PC-9 (cell line): ENCODE results near the gene IGSF8. TPM values are rescaled to one million over a fixed set of nuclear protein-coding genes. Genes with fewer than 3 reads are reported as not detected.

Experiments used
- BruUV-seq: library from RNA; stranded (reverse); fragments of 400-500 nt; replicated peaks from 2 replicates; lab custom pipeline; 2021; lab: Mats Ljungman, UMichigan
- CTCF ChIA-PET: fragments of 300-600 bp; sonication (Branson Sonifier 250); formaldehyde crosslinking; loops from one replicate; lab custom pipeline; 2022; ENCODE audit warnings: antibody characterized with exemption; lab: Charles Lee
- POLR2A ChIA-PET: fragments of 300-600 bp; sonication (Branson Sonifier 250); formaldehyde crosslinking; loops from one replicate; lab custom pipeline; 2022; ENCODE audit warnings: antibody characterized with exemption; ENCODE audit not compliant: unreplicated experiment; lab: Charles Lee
- DNase-seq, 2 experiments: peaks; one replicate each; pipeline versions ENCODE4 v3.0.0 to v3.0.0-alpha.2; 2015 to 2022; ENCODE audit warnings: mixed read lengths in 1 of 2
- H2AFZ ChIP-seq: fragments of 200-600 bp; sonication (generic); 2 replicates; pipeline ENCODE4 v1.8.1; 2017; ENCODE audit warnings: antibody characterized with exemption
- H3F3A ChIP-seq: fragments of 200-600 bp; sonication (generic); 2 replicates; pipeline ENCODE4 v1.8.1; 2017; ENCODE audit warnings: antibody characterized with exemption, mild to moderate bottlenecking, low read depth; ENCODE audit not compliant: insufficient read depth
- H3K27ac ChIP-seq: fragments of 200-600 bp; sonication (generic); 2 replicates; pipeline ENCODE4 v1.6.1; 2016; ENCODE audit warnings: mixed run types
- H3K27me3 ChIP-seq: fragments of 200-600 bp; sonication (generic); 2 replicates; pipeline ENCODE4 v1.6.1; 2016; ENCODE audit warnings: low read depth, mixed run types; ENCODE audit not compliant: insufficient read depth
- H3K36me3 ChIP-seq: fragments of 200-600 bp; sonication (generic); 2 replicates; pipeline ENCODE4 v1.6.1; 2016; ENCODE audit warnings: low read depth, mixed run types
- H3K4me1 ChIP-seq: fragments of 200-600 bp; sonication (generic); replicated peaks from 2 replicates; pipeline ENCODE4 v1.6.1; 2016; ENCODE audit warnings: mixed run types; ENCODE audit not compliant: insufficient read depth
- H3K4me2 ChIP-seq: fragments of 200-600 bp; sonication (generic); 2 replicates; pipeline ENCODE4 v1.6.1; 2017; ENCODE audit warnings: mixed run types
- H3K4me3 ChIP-seq: fragments of 200-600 bp; sonication (generic); 2 replicates; pipeline ENCODE4 v1.6.1; 2016; ENCODE audit warnings: mixed run types
- H3K79me2 ChIP-seq: fragments of 200-600 bp; sonication (generic); 2 replicates; pipeline ENCODE4 v1.6.1; 2017; ENCODE audit warnings: low read depth, mixed run types
- H3K9me2 ChIP-seq: fragments of 200-600 bp; sonication (generic); 2 replicates; pipeline ENCODE4 v1.8.1; 2017; ENCODE audit warnings: mild to moderate bottlenecking; ENCODE audit not compliant: insufficient read depth
- H3K9me3 ChIP-seq: fragments of 200-600 bp; sonication (generic); 2 replicates; pipeline ENCODE4 v1.8.1; 2016; ENCODE audit warnings: low read depth; ENCODE audit not compliant: insufficient read depth
- H4K20me1 ChIP-seq: fragments of 200-600 bp; sonication (generic); 2 replicates; pipeline ENCODE4 v1.8.1; 2017; ENCODE audit not compliant: insufficient read depth
- CTCF ChIP-seq: fragments of 200-600 bp; sonication (generic); conservative IDR thresholded peaks from 2 replicates; pipeline ENCODE4 v1.6.1; 2017; ENCODE audit warnings: mixed run types, antibody characterized with exemption, mild to moderate bottlenecking, moderate library complexity
- EZH2 ChIP-seq: fragments of 200-600 bp; sonication (generic); IDR thresholded peaks from 2 replicates; pipeline ENCODE4 v1.8.0; 2017; ENCODE audit warnings: antibody characterized with exemption, low read depth
- intact Hi-C: fragments of 100-400 bp; cut with micrococcal nuclease; formaldehyde crosslinking; loops from one replicate; pipeline ENCODE4 v1.10.0; 2022; ENCODE audit not compliant: unreplicated experiment
- total RNA-seq: library from RNA; stranded (reverse); gene quantifications from 2 replicates; pipeline ENCODE4 v1.2.3, GENCODE V29; 2021

IGSF8 gene
- total RNA-seq, 1 experiment from 2014 or later: 27.4 TPM

GRCh38 chr1:160087118-160087662 lies 11.2 kb downstream of the IGSF8 start:
- Histone ChIP-seq H3K27ac (no peak overlapping the region), H3K79me2 (no peaks in the 10 kb centered on the region), H3K36me3 (no peaks in the 10 kb centered on the region), H3K4me2 (no peak overlapping the region), H3K4me3 (no peak overlapping the region), H3K9me2 (no peaks in the 10 kb centered on the region), H3K27me3 (peaks cover 11% of the 10 kb centered on the region), H4K20me1 (no peaks in the 10 kb centered on the region), H2AFZ (no peak overlapping the region), H3K4me1 (no peaks in the 10 kb centered on the region), H3K9me3 (no peaks in the 10 kb centered on the region), H3F3A (no peaks in the 10 kb centered on the region)
- intact Hi-C loops: loop anchor here (10.0 kb wide), 1 partner anchor 518 kb away; no protein-coding TSS in a partner anchor
- POLR2A ChIA-PET: no interaction called here
- no peak for DNase-seq
- CTCF ChIA-PET: interaction anchor here (0.6 to 0.7 kb wide), 2 partner anchors 148 to 154 kb away, joined by 3 to 4 read pairs; no protein-coding TSS in a partner anchor
- no TSS peak for BruUV-seq
- no peak for TF ChIP-seq CTCF
- TF ChIP-seq EZH2: no peak

DNA sequence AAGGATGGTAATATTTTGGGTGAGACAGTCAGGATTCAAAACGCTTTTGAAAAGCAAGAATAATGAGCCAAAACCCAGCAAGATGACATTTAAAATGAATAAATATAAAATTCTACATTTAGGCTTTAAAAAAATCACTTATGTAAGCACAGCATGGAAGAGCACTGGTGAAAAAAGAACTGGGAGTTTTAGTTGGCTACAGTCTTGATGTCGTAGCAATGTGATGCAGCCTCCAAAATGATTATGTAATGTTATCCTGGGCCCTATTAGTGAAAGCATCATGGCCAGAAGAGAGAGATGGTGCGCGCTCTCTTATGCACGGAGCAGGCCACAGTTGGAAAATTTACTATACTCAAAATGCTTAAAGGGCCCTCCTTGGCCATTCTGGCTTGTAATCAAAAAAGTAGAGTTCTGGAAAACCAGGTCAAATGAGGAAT lies 11.9 kb downstream of the IGSF8 start:
- Histone ChIP-seq H3K9me3 (no peaks in the 10 kb centered on the region), H4K20me1 (no peaks in the 10 kb centered on the region), H3F3A (no peaks in the 10 kb centered on the region), H3K36me3 (no peaks in the 10 kb centered on the region), H3K79me2 (no peaks in the 10 kb centered on the region), H3K4me3 (no peak overlapping the region), H3K27me3 (peaks cover 15% of the 10 kb centered on the region), H3K27ac (no peak overlapping the region), H2AFZ (no peak overlapping the region), H3K4me2 (no peak overlapping the region), H3K9me2 (no peaks in the 10 kb centered on the region), H3K4me1 (no peaks in the 10 kb centered on the region)
- TF ChIP-seq EZH2 (no peak), CTCF (no peak)
- BruUV-seq: no TSS peak
- no peak for DNase-seq
- ChIA-PET POLR2A (no interaction called here), CTCF (interaction anchor here (0.6 to 1.3 kb wide), 4 partner anchors 33 to 205 kb away, joined by 3 to 4 read pairs (median 3); no protein-coding TSS in a partner anchor)
- intact Hi-C loops: loop anchor here (10.0 kb wide), 1 partner anchor 518 kb away; no protein-coding TSS in a partner anchor

GRCh38 chr1:160085686-160086455 lies 12.5 kb downstream of the IGSF8 start:
- ChIA-PET CTCF (interaction anchor here (0.6 to 1.3 kb wide), 5 partner anchors 32 to 205 kb away, joined by 3 to 7 read pairs (median 4); no protein-coding TSS in a partner anchor), POLR2A (no interaction called here)
- H3K4me1 ChIP-seq: no peaks in the 10 kb centered on the region
- peaks cover 20% of the 10 kb centered on the region for H3K27me3 ChIP-seq
- H3K9me3 ChIP-seq: no peaks in the 10 kb centered on the region
- TF ChIP-seq EZH2 (no peak), CTCF (peak; percentile 83)
- no peaks in the 10 kb centered on the region for H3F3A ChIP-seq
- BruUV-seq: no TSS peak
- H3K4me3 ChIP-seq: no peak overlapping the region
- no peak overlapping the region for H3K27ac ChIP-seq
- no peaks in the 10 kb centered on the region for H3K36me3 ChIP-seq
- intact Hi-C loops: loop anchor here (1.0 to 10.0 kb wide), 2 partner anchors 205 to 519 kb away; no protein-coding TSS in a partner anchor
- no peaks in the 10 kb centered on the region for H3K79me2 ChIP-seq
- H3K4me2 ChIP-seq: no peak overlapping the region
- H3K9me2 ChIP-seq: no peaks in the 10 kb centered on the region
- H4K20me1 ChIP-seq: no peaks in the 10 kb centered on the region
- no peak overlapping the region for H2AFZ ChIP-seq
- DNase-seq: peak in 1 of 2 experiments; percentile 72
